ENCODE results near the gene INSR.

DNA sequence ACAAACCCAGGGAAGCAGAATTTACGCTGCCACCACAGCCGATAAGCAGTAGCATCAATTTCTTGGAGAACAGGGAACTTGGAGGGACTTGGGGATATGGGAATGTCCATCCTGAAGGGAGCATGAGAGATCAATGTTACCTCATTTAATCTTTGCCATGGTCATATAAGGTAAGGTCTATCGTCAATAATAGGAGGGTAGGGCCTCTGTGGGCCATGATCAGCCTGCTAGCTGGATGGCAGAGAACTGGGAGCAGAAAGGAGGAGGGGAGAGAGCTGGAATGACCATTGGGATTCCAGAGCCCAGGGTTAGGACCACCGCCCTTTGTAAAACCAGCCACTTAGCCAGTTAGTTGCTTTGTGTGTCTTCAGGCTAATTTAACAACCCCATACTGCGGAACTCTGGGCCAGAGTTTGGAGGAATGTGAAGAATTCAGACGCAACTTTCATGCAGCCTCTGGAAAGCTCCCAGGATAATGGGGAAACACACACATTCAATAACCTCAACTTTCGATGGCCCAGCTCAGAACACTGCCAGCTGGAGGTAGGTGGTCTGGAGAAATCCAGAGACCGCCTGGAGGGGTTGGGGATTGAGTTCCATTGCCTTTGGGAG, 184.4 kb downstream of the INSR start:
- no peak for TF ChIP-seq POLR2A (IDR thresholded peaks at IDR 0.05; ENCODE audit: low read length)
- TF ChIP-seq GATA1 (IDR thresholded peaks at IDR 0.05; ENCODE audit: low read depth, low read length): no peak
